ENCODE results near the gene PEX5L.

DNA sequence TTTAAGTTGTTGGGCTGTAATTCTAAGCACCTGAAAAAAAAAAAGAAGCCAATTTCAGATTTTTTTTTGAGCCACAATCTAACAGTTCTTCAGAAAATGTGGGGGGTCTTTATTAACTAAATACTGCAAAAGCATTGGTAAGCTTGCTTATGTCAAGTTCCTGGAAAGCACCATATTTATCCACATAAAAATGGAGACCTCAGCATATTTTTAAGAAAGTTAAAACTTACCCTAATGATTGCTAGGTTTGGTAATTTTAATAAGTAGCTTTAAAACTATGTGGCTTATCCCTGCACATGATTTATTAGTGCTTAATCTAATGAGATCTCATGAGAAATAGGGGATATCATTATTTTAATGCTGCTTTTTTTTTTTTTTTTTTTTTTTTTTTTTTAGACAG is 227.1 kb downstream of the PEX5L start:
- TF ChIP-seq ELF1 (IDR thresholded peaks at IDR 0.05; ENCODE audit: borderline replicate concordance, low read depth) (no peak), POLR2AphosphoS5 (IDR thresholded peaks at IDR 0.05; ENCODE audit: low read depth, low read length) (no peak), SIN3A (IDR thresholded peaks at IDR 0.05; ENCODE audit: low read depth) (no peak), EZH2 (IDR thresholded peaks at IDR 0.05) (no peak), POLR2A (IDR thresholded peaks at IDR 0.05; ENCODE audit: borderline replicate concordance, extremely low read depth, insufficient read depth, insufficient read length) (no peak), SRF (IDR thresholded peaks at IDR 0.05; ENCODE audit: low read depth) (no peak)
- TF ChIP-seq, protein P1, sequence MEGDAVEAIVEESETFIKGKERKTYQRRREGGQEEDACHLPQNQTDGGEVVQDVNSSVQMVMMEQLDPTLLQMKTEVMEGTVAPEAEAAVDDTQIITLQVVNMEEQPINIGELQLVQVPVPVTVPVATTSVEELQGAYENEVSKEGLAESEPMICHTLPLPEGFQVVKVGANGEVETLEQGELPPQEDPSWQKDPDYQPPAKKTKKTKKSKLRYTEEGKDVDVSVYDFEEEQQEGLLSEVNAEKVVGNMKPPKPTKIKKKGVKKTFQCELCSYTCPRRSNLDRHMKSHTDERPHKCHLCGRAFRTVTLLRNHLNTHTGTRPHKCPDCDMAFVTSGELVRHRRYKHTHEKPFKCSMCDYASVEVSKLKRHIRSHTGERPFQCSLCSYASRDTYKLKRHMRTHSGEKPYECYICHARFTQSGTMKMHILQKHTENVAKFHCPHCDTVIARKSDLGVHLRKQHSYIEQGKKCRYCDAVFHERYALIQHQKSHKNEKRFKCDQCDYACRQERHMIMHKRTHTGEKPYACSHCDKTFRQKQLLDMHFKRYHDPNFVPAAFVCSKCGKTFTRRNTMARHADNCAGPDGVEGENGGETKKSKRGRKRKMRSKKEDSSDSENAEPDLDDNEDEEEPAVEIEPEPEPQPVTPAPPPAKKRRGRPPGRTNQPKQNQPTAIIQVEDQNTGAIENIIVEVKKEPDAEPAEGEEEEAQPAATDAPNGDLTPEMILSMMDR (IDR thresholded peaks at IDR 0.05 in 2 of 3, conservative IDR thresholded peaks at IDR 0.05 in 1 of 3; ENCODE audit: borderline replicate concordance in 1 of 3, insufficient read depth in 1 of 3, low read depth in 2 of 3, low read length in 2 of 3): no peak
- TF ChIP-seq, protein P2, sequence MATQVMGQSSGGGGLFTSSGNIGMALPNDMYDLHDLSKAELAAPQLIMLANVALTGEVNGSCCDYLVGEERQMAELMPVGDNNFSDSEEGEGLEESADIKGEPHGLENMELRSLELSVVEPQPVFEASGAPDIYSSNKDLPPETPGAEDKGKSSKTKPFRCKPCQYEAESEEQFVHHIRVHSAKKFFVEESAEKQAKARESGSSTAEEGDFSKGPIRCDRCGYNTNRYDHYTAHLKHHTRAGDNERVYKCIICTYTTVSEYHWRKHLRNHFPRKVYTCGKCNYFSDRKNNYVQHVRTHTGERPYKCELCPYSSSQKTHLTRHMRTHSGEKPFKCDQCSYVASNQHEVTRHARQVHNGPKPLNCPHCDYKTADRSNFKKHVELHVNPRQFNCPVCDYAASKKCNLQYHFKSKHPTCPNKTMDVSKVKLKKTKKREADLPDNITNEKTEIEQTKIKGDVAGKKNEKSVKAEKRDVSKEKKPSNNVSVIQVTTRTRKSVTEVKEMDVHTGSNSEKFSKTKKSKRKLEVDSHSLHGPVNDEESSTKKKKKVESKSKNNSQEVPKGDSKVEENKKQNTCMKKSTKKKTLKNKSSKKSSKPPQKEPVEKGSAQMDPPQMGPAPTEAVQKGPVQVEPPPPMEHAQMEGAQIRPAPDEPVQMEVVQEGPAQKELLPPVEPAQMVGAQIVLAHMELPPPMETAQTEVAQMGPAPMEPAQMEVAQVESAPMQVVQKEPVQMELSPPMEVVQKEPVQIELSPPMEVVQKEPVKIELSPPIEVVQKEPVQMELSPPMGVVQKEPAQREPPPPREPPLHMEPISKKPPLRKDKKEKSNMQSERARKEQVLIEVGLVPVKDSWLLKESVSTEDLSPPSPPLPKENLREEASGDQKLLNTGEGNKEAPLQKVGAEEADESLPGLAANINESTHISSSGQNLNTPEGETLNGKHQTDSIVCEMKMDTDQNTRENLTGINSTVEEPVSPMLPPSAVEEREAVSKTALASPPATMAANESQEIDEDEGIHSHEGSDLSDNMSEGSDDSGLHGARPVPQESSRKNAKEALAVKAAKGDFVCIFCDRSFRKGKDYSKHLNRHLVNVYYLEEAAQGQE (IDR thresholded peaks at IDR 0.05; ENCODE audit: low read depth): no peak

Measured in HCT116 (cell line).